Rectal smooth muscle tissue (tissue), 1 donor: ENCODE measurements around the gene IRAK1BP1.
A peak's percentile ranks its signal among the peaks of the same experiment; 100 is the strongest.

Experiments
- H3K27ac ChIP-seq: one replicate; pipeline ENCODE4 v1.7.0; 2013; ENCODE audit warnings: low read depth, low read length, inconsistent platforms
- H3K27me3 ChIP-seq: one replicate; pipeline ENCODE4 v1.7.0; 2013; ENCODE audit warnings: low read length; ENCODE audit not compliant: control insufficient read depth, insufficient read depth
- H3K36me3 ChIP-seq: one replicate; pipeline ENCODE4 v1.7.0; 2013; ENCODE audit warnings: low read length; ENCODE audit not compliant: control insufficient read depth, insufficient read depth
- H3K4me1 ChIP-seq: one replicate; pipeline ENCODE4 v1.7.0; 2013; ENCODE audit warnings: low read length; ENCODE audit not compliant: control insufficient read depth, insufficient read depth
- H3K4me3 ChIP-seq: one replicate; pipeline ENCODE4 v1.7.0; 2013; ENCODE audit warnings: low read length
- H3K9ac ChIP-seq: one replicate; pipeline ENCODE4 v1.7.0; 2013; ENCODE audit warnings: low read length

IRAK1BP1 gene

GRCh38 chr6:78867370-78868040 is at the start of gene IRAK1BP1:
IRAK1BP1 (plus strand) TSS chr6:78867551; CDS start chr6:78867577, 26 bp downstream.
- H3K4me3 ChIP-seq, result peak within 1 kb of the TSS; percentile 90

GRCh38 chr6:78824045-78824444 is 43.3 kb upstream of the IRAK1BP1 start:
- no peak overlapping the region for H3K9ac ChIP-seq
- H3K4me1 ChIP-seq, result no peaks in the 10 kb centered on the region

More at GRCh38 chr6:78867370-78868040, at the start of gene IRAK1BP1:
- Histone ChIP-seq H3K27me3 (no peaks in the 10 kb centered on the region), H3K27ac (no peak within 1 kb of the TSS), H3K4me1 (no peaks in the 10 kb centered on the region), H3K36me3 (no peaks in the 10 kb centered on the region), H3K9ac (peak within 1 kb of the TSS; percentile 49)

GRCh38 chr6:78829407-78829806 is 37.9 kb upstream of the IRAK1BP1 start:
- H3K4me1 ChIP-seq, result no peaks in the 10 kb centered on the region
- H3K27me3 ChIP-seq, result no peaks in the 10 kb centered on the region
- no peak overlapping the region for H3K4me3 ChIP-seq
- H3K27ac ChIP-seq, result no peak overlapping the region
- no peak overlapping the region for H3K9ac ChIP-seq
- no peaks in the 10 kb centered on the region for H3K36me3 ChIP-seq

More at GRCh38 chr6:78824045-78824444, 43.3 kb upstream of the IRAK1BP1 start:
- Histone ChIP-seq H3K27ac (no peak overlapping the region), H3K4me3 (no peak overlapping the region), H3K36me3 (no peaks in the 10 kb centered on the region), H3K27me3 (no peaks in the 10 kb centered on the region)

- no peaks in the 10 kb centered on the region for H3K27me3 ChIP-seq
- no peak overlapping the region for H3K4me3 ChIP-seq
- H3K9ac ChIP-seq, result no peak overlapping the region
- H3K4me1 ChIP-seq, result no peaks in the 10 kb centered on the region
- no peak overlapping the region for H3K27ac ChIP-seq
- no peaks in the 10 kb centered on the region for H3K36me3 ChIP-seq
Observed at GRCh38 chr6:78830805-78831204, 36.5 kb upstream of the IRAK1BP1 start.

- Histone ChIP-seq H3K9ac (no peak overlapping the region), H3K4me1 (no peaks in the 10 kb centered on the region), H3K4me3 (no peak overlapping the region), H3K27ac (no peak overlapping the region), H3K36me3 (no peaks in the 10 kb centered on the region), H3K27me3 (no peaks in the 10 kb centered on the region)
Observed at GRCh38 chr6:78831492-78831891, 35.9 kb upstream of the IRAK1BP1 start.

- Histone ChIP-seq H3K36me3 (no peaks in the 10 kb centered on the region), H3K9ac (no peak overlapping the region), H3K27me3 (no peaks in the 10 kb centered on the region), H3K27ac (no peak overlapping the region), H3K4me3 (no peak overlapping the region), H3K4me1 (no peaks in the 10 kb centered on the region)
Observed at GRCh38 chr6:78832091-78832808, 35.1 kb upstream of the IRAK1BP1 start.

- Histone ChIP-seq H3K4me3 (no peak overlapping the region), H3K27ac (no peak overlapping the region), H3K27me3 (no peaks in the 10 kb centered on the region), H3K36me3 (no peaks in the 10 kb centered on the region), H3K4me1 (no peaks in the 10 kb centered on the region), H3K9ac (no peak overlapping the region)
Observed at GRCh38 chr6:78835817-78836216, 31.5 kb upstream of the IRAK1BP1 start.

- H3K4me3 ChIP-seq, result no peak overlapping the region
Observed at GRCh38 chr6:78836598-78836997, 30.8 kb upstream of the IRAK1BP1 start.

GRCh38 chr6:78841111-78841510 is 26.2 kb upstream of the IRAK1BP1 start:
- Histone ChIP-seq H3K9ac (no peak overlapping the region), H3K27ac (no peak overlapping the region), H3K4me3 (no peak overlapping the region), H3K4me1 (no peaks in the 10 kb centered on the region), H3K36me3 (no peaks in the 10 kb centered on the region), H3K27me3 (no peaks in the 10 kb centered on the region)

More at GRCh38 chr6:78836598-78836997, 30.8 kb upstream of the IRAK1BP1 start:
- Histone ChIP-seq H3K27ac (no peak overlapping the region), H3K4me1 (no peaks in the 10 kb centered on the region), H3K27me3 (no peaks in the 10 kb centered on the region), H3K36me3 (no peaks in the 10 kb centered on the region), H3K9ac (no peak overlapping the region)

GRCh38 chr6:78842953-78843352 is 24.4 kb upstream of the IRAK1BP1 start:
- Histone ChIP-seq H3K36me3 (no peaks in the 10 kb centered on the region), H3K27ac (no peak overlapping the region), H3K4me1 (no peaks in the 10 kb centered on the region), H3K27me3 (no peaks in the 10 kb centered on the region), H3K4me3 (no peak overlapping the region), H3K9ac (no peak overlapping the region)

GRCh38 chr6:78844899-78845298 is 22.5 kb upstream of the IRAK1BP1 start:
- Histone ChIP-seq H3K4me3 (no peak overlapping the region), H3K36me3 (no peaks in the 10 kb centered on the region), H3K27me3 (no peaks in the 10 kb centered on the region), H3K9ac (no peak overlapping the region), H3K27ac (no peak overlapping the region), H3K4me1 (no peaks in the 10 kb centered on the region)

- no peaks in the 10 kb centered on the region for H3K4me1 ChIP-seq
- H3K36me3 ChIP-seq, result no peaks in the 10 kb centered on the region
- no peak overlapping the region for H3K27ac ChIP-seq
- no peaks in the 10 kb centered on the region for H3K27me3 ChIP-seq
- no peak overlapping the region for H3K9ac ChIP-seq
- H3K4me3 ChIP-seq, result no peak overlapping the region
Observed at GRCh38 chr6:78845567-78845966, 21.8 kb upstream of the IRAK1BP1 start.

- Histone ChIP-seq H3K36me3 (no peaks in the 10 kb centered on the region), H3K4me1 (no peaks in the 10 kb centered on the region), H3K4me3 (no peak overlapping the region), H3K9ac (no peak overlapping the region), H3K27me3 (no peaks in the 10 kb centered on the region), H3K27ac (no peak overlapping the region)
Observed at GRCh38 chr6:78850621-78851020, 16.7 kb upstream of the IRAK1BP1 start.
